Measurements from ENCODE around the gene FILIP1L.

DNA sequence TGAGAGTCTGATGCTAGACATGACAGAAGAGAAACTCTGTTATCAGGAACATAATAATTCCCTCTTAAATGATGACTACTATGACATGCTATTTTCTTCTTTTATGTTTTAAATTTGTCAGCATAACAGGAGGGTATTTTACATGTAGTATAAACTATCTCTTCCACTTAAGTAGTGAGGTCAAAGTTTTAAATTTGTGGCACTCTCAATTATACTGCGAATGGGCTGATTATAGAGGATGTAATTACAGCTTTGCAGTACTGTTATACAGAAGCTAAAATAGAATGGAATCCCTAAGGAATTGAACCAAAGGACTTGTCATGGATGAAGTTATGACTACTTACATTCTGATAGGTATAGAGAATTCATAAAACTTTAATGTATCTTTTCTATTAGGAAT is 262.3 kb downstream of the FILIP1L start:
- TF ChIP-seq POLR2A (IDR thresholded peaks at IDR 0.05) (no peak), POLR2AphosphoS5 (IDR thresholded peaks at IDR 0.05) (no peak)
- TF ChIP-seq, protein P1, sequence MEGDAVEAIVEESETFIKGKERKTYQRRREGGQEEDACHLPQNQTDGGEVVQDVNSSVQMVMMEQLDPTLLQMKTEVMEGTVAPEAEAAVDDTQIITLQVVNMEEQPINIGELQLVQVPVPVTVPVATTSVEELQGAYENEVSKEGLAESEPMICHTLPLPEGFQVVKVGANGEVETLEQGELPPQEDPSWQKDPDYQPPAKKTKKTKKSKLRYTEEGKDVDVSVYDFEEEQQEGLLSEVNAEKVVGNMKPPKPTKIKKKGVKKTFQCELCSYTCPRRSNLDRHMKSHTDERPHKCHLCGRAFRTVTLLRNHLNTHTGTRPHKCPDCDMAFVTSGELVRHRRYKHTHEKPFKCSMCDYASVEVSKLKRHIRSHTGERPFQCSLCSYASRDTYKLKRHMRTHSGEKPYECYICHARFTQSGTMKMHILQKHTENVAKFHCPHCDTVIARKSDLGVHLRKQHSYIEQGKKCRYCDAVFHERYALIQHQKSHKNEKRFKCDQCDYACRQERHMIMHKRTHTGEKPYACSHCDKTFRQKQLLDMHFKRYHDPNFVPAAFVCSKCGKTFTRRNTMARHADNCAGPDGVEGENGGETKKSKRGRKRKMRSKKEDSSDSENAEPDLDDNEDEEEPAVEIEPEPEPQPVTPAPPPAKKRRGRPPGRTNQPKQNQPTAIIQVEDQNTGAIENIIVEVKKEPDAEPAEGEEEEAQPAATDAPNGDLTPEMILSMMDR (IDR thresholded peaks at IDR 0.05), result no peak

Data from breast epithelium (tissue), 3 donors.